ENCODE data around the gene DIAPH1.

Gene DIAPH1

DNA sequence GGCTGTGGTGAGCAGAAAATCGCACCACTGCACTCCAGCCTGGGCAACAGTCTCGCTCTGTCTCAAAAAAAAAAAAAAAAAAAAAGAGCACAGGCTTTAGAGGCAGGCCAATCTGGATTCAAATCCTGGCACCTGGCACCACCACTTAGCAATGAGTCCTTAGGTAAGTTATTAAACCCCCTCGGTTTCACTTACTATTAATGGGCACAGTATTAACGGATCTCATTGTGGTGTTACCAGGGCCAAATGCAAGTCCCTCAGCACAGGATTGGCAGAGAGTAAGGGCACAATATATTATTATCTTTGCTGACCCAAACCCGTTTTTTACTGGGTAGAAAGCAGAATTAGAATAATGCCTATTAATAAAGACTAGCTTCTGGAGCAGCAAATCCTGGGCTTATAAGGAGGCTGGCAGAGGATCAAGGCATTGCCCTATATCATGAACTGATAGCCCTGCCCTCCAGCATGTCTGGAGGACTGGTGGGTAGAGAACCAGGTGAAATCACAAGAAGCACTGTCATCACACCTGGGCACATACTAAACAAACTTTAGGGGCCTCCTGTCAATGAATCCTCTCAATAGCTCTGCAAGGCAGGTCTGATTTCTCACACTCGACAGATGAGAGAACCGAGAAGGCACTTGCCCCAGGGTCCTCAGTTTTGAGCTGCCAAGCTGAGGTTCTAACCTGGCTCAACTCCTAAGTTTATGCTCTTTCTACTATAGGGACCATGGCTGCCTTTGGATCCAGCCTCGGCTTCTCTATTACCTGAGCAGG, 112.2 kb downstream of the DIAPH1 start:
- no peak for DNase-seq (ENCODE audit: low read depth)

GRCh38 chr5:141504216-141504615, 114.6 kb downstream of the DIAPH1 start:
- DNase-seq (ENCODE audit: low read depth), result no peak

DNA sequence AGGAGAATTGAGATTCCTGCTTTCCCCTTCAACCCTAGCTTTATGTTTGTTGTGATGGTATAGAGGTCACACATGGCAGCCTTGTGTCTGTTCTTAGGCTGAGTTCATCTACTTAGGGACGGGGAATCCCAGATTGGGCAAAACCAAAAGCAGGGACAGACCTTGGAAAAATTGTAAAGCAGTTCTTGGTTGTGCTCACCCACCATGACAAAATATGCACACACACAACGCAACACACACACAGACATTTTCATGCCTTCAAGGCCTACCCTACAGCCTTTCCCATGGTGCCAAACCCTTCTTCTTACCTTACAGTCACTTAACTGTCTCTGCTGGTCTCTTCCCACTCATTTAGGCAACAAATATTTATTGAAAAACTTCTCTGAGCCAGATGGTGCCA, 115.1 kb downstream of the DIAPH1 start:
- DNase-seq (ENCODE audit: low read depth), result no peak

- no peak for DNase-seq (ENCODE audit: low read depth)
These were observed 117.0 kb downstream of the DIAPH1 start for GRCh38 chr5:141501761-141502160.

DNA sequence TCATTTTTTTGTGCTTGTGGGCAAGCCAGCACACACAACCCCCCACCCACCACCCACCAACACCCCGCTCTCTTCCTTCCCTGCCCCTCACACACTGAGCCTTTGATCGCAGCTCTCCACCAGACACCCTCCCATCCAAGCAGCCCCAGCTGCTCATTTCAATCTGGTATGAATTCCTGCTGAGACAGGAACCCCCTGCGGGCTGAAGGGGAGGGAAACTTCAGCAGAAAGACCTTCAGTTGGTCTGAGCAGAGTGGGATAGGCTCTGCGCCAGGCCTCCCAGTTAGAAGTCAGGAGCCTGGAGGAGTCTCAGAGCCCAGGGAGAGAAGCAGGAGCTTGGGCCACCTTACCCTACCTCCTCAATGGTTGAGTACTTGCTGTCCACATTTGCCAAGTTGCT, 122.8 kb downstream of the DIAPH1 start:
- no peak for DNase-seq (ENCODE audit: low read depth)

GRCh38 chr5:141495453-141495811, 123.4 kb downstream of the DIAPH1 start:
- DNase-seq (ENCODE audit: low read depth), result no peak

GRCh38 chr5:141494761-141495452, 123.9 kb downstream of the DIAPH1 start:
- no peak for DNase-seq (ENCODE audit: low read depth)

- DNase-seq (ENCODE audit: low read depth), result no peak
These were observed 125.0 kb downstream of the DIAPH1 start for GRCh38 chr5:141493500-141494422.

GRCh38 chr5:141492168-141492885, 126.5 kb downstream of the DIAPH1 start:
- DNase-seq (ENCODE audit: low read depth), result no peak

GRCh38 chr5:141491323-141492167, 127.3 kb downstream of the DIAPH1 start:
- no peak for DNase-seq (ENCODE audit: low read depth)

DNA sequence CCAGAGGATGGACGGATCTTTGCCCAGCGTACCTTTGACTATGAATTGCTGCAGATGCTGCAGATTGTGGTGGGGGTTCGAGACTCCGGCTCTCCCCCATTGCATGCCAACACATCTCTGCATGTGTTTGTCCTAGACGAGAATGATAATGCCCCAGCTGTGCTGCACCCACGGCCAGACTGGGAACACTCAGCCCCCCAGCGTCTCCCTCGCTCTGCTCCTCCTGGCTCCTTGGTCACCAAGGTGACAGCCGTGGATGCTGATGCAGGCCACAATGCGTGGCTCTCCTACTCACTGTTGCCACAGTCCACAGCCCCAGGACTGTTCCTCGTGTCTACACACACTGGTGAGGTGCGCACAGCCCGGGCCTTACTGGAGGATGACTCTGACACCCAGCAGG, 128.0 kb downstream of the DIAPH1 start:
- no peak for DNase-seq (ENCODE audit: low read depth)

- no peak for DNase-seq (ENCODE audit: low read depth)
These were observed 128.5 kb downstream of the DIAPH1 start for GRCh38 chr5:141490271-141490670.

GRCh38 chr5:141489841-141490240, 129.0 kb downstream of the DIAPH1 start:
- DNase-seq (ENCODE audit: low read depth), result no peak

DNA sequence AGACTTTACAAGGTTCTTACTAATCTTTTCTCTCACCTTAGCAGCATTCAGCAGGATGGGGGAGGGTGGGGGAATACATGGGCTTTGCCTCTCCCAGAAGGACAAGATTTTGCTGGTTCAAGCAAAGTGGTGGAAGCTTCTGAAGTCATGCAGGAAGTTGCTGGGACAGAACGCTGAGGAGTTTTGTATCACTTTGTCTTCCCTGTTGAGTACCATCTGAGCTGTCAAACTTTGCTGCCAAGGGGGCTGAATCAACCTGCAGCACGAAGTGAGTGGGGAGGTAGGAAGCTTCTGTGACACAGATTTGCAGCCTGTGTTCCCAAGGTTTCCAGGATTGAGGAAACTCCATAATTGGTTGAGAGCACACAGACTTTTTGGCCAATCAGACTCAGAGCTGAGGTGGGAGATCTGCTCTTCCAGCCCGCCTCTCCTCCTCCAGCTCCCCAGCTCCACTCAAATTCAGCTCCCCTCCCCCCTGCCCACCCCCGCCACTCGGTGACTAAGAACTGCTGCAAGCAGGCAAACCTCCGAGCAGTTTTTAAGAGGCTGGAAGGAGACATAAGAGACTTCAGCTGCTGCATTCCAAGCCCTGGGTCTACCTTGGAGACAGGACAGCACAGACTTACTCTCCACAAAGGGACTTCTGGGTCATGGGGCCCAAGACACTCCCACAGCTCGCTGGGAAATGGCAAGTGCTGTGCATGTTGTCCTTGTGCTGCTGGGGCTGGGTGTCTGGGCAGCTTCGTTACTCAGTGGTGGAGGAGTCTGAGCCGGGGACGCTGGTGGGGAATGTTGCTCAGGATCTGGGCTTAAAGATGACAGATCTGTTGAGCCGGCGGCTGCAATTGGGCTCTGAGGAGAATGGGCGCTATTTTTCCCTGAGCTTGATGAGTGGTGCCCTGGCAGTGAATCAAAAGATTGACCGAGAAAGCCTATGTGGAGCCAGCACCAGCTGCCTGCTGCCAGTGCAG, 129.9 kb downstream of the DIAPH1 start, which contains the start of gene PCDHGC5:
Gene PCDHGC5 (plus strand): TSS at position 491 of the 971 bp plus-strand sequence. CDS start 160 bp downstream, at position 651.
- peak; percentile 82 for DNase-seq (ENCODE audit: low read depth)

DNA sequence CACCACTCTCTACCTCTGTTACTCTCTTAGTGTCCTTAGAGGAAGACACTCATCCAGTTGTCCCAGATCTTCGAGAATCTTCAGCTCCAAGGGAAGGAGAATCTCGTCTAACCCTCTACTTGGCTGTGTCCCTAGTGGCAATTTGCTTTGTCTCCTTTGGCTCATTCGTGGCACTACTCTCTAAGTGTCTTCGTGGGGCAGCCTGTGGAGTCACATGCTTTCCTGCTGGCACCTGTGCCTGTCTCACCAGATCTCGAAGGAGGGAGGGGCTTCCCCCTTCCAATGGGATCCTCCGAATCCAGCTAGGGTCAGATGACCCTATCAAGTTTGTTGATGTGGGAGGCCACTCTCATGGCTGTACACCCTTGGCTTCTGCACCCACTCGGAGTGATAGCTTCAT, 131.7 kb downstream of the DIAPH1 start:
- no peak for DNase-seq (ENCODE audit: low read depth)

DNA sequence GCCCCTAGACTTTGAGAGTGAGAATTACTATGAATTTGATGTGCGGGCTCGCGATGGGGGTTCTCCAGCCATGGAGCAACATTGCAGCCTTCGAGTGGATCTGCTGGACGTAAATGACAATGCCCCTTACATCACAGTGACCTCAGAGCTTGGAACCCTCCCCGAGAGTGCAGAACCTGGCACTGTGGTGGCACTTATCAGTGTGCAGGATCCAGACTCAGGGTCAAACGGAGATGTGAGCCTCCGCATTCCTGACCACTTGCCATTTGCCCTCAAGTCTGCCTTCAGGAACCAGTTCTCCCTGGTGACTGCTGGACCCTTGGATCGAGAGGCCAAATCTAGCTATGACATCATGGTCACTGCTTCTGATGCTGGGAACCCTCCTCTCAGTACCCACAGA, 132.7 kb downstream of the DIAPH1 start:
- DNase-seq (ENCODE audit: low read depth), result no peak

DNA sequence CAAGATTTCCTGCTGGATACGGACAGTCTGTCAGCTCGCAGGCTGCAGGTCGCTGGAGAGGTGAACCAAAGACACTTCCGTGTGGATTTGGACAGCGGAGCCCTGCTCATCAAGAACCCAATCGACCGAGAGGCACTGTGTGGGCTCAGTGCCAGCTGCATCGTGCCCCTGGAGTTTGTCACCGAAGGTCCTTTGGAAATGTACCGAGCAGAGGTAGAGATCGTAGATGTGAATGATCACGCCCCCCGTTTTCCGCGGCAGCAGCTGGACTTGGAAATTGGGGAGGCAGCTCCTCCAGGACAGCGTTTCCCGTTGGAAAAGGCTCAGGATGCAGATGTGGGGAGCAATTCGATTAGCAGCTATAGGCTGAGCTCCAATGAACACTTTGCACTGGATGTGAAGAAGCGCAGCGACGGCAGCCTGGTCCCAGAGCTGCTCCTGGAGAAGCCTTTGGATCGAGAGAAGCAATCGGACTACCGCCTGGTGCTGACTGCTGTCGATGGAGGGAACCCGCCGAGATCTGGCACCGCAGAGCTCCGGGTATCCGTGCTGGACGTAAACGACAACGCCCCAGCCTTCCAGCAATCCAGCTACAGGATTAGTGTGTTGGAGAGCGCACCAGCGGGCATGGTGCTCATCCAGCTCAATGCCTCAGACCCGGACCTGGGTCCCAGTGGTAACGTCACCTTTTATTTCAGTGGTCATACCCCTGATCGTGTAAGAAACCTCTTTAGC, 133.3 kb downstream of the DIAPH1 start:
- no peak for DNase-seq (ENCODE audit: low read depth)

DNA sequence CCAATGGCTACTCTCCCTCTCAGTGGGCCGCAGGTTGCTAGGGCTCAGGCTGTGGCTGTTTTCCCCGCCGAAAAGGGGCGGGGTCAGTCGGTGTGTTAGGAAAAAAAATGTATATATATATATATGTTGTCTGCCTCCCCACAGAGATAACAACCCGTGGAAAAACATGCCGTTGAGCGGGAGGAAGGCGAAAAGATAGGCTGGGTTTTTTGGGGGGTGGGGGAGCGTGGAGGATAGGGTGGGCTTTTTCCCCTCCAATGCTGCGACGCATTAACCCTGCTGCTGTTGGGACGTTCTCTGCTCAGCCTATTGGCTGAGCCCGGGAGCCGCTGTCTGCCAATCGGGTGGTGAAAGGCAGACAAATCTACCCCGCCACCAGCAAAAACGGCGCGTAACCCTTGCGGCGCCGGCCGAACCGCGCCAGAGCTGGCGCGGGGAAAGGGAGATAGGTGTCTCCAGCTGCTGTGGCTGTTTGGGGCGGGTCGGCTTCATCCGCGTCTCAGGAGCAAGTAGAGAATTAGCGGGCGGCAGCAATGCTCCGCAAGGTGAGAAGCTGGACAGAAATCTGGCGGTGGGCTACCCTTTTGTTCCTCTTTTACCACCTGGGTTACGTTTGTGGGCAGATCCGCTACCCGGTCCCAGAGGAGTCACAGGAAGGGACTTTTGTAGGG, 134.0 kb downstream of the DIAPH1 start, which contains the start of gene PCDHGC4:
Gene PCDHGC4 (plus strand): TSS at position 390 of the 671 bp plus-strand sequence. CDS start 144 bp downstream, at position 534.
- DNase-seq (ENCODE audit: low read depth), result no peak
